NCI-H1417 (cell line): Measurements from ENCODE around the gene NEK7.
"Not testable (repeated sequence)": the region's sequence is repeated elsewhere in the genome, so short reads cannot be mapped to it uniquely, and the experiment has no call there.

ENCODE experiments used
- DNase-seq, 3 experiments: peaks; one replicate each; lab custom pipeline; 2025; lab: John Stamatoyannopoulos, UW

The NEK7 gene

DNA sequence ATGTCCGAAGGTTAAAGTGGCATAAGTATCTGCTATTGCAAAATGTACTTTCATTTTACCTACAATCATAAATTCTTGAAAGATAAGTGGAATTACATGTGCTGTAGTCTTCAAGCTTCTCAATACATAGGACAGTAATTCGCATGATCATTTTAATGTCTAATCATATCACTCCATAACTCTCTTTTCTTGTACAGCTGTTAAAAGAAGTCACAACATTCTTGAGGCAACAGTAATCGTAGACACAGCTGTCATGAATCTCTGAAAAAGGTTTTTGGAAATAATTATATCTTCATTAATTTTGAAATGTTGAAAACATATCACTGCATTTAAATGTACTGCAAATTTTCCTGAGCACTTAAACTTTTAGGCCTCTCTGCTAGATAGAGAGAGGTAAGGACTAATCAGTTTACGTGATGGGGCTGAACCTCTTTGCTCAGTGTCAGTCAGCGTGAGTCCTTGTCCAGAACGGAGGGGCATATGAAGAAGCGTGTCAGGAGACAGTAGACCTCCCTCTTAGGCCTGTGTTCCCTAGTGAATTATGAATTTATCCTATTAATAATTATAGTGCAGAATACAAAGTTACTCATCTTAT is 133.4 kb downstream of the NEK7 start:
- DNase-seq = no peak

DNA sequence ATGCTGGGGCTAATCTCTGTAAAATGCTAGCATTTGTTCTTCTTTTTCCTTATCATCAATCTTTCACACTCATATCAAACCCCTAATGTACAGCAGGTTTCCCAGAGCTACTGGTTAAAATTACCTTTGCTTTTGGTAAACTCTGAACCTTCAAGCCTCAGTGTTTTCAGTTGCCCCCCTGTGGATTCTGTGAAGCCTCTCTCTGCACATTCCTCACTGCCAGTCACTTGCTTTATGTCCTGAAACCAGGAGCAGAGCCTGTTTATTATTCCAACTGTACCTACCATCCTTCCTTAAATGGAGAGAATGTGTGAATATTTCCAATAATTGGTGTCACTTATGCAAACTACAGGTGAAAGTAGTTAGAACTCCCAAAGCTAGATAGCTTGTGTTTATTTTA is 134.2 kb downstream of the NEK7 start:
- DNase-seq = peak in 1 of 3 experiments; percentile 10

DNA sequence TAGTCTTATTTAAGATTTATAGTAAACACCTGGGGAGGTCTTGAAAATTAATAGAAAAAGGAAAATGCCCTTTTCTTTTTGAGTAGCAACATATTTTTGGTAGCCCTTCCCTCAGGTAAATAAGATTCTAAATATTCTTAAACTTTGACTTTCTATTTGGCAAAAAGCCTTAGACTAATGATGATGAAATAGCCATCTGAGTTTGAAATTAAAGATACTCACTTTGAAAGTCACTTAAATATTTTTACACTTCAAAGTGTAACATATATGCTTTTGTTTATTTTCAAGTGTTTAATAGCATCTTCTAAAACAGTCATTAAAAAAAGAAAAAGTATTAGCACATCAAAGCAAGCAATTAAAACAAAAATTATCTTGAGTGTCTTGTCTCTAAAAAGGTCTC is 135.1 kb downstream of the NEK7 start:
- DNase-seq = no peak

DNA sequence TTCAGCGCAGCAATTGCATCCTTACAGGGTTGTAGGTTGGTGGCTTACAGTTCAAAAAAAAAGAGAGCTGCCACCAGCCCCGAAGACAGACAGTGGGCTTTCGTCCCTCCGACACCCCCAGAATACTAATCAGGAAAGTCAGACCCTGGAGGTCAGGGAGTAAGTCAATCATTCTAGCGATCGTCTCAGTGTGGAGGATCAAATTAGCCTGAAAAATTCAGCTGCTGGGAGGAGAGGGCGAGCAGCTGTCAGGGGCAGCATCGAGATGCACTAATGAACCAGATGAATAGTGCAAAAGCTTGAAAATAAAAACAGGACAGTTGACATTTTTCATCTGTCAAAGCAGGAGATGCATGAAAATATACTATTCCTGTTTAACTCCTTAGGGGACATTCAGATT is 138.4 kb downstream of the NEK7 start:
- no peak for DNase-seq

DNA sequence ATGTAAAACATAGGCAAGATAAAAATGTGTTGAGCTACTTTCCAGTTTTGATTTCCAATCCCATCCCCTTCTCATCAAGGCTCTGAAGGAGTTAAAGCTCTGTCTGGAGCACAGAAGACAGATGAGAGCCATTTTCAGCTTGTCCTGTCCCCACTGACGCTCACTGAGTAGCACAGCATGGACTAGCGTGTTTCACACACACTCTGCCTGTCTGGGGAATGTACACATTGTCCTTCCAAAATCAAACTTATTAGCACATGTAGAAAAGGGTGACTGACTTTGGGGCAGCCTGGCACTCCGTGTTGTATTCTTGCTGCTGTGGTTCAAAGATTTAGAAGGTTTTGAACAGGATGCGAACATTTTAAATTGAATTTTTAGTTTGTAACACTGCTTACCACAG is 139.2 kb downstream of the NEK7 start:
- DNase-seq = no peak

DNA sequence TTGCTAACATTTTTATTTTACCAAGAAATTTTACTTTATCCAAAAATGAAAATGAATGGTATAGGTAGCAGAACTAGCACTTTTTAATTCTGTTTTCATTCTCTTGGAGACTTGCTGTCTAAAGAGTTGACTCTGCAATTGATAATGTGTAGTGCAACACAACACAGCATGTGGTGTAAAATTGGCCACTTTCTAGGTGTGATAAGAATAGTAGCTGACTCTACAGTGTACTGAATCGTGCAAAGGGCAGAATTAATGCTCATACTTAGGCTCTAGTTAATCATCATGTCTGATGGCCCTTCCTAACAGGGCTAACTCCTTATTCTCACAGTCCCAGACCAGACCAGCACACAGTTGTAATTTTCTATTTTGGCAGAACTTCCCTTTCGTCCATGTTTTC is 140.5 kb downstream of the NEK7 start:
- no peak for DNase-seq

DNA sequence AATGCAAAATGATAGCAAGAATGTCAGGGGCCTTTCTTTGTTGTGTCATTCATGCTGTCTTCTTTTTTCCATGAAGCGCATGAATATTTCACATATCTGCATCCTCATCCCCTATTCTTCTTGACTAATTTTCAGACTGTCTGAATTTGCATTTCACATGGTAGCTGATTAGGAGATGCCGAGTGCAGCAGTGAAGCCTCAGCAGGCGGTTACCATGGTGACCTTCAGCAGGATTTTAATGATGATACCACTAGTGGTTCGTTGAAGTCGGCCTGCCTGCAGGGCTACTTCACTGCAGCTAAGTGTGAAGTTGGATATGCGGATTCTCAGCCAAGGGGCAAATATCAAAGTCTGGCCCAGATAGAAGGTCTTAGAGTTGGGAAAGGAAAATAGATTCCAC is 141.8 kb downstream of the NEK7 start:
- DNase-seq = peak in 1 of 3 experiments; percentile 58

DNA sequence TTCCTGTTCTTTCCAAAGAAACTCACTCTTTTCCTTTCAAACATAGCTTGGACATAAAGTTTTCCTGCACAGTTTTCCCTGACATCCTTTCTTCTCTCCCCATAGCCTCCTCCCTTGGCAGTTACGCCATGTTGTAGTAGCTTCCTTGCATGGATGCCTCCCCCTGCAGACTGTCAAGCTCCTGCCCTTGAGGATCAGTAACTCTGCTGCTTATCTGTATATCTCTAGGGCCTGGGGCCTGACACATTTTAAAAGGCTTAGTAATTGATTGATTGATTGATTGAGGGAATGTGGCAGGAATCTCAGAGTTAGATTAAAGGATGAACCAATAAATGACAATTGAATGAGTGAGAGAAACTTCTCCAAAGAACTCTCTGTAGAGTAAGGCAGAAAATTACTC is 143.7 kb downstream of the NEK7 start:
- DNase-seq = no peak

DNA sequence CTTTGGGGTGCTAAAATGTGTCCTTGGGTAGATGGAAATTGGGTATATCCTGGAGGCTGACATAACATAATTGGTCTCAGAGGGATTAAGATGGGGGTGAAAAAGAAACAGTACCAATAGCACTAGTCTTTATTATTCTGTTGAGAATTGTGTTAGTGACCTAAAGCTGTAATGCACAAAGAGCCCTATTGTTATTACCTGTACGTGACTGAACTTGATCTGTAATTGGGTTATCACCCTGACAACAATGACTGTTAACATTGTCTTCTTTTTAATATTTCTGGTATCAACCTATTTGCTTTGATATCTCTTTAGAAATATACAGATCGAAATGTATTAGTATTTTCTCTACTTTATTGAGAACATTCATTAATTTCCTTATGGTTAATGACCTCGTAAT is 147.6 kb downstream of the NEK7 start:
- DNase-seq = peak in 1 of 3 experiments; percentile 32

DNA sequence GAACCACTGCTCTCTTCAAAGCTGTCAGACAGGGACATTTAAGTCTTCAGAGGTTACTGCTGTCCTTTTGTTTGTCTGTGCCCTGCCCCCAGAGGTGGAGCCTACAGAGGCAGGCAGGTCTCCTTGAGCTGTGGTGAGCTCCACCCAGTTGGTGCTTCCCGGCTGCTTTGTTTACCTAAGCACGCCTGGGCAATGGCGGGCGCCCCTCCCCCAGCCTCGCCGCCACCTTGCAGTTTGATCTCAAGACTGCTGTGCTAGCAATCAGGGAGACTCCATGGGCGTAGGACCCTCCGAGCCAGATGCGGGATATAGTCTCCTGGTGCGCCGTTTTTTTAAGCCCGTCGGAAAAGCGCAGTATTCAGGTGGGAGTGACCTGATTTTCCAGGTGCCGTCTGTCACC is 158.0 kb downstream of the NEK7 start:
- not testable (repeated sequence) for DNase-seq

DNA sequence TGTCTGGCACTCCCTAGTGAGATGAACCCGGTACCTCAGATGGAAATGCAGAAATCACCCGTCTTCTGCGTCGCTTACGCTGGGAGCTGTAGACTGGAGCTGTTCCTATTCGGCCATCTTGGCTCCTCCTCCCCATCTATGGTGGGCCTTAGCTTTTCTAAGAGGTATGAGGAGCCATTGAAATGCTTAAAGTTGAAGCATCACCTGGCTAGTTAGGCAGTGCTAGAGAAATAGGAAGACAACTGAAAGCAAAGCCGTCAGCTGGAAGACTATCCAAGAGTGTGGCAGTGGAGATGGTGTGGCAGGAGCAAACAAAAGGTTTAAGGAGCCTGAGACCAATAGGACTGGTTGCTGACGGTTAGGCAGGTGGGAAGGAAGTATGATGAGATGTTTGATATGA is 158.5 kb downstream of the NEK7 start:
- DNase-seq = not testable (repeated sequence)

DNA sequence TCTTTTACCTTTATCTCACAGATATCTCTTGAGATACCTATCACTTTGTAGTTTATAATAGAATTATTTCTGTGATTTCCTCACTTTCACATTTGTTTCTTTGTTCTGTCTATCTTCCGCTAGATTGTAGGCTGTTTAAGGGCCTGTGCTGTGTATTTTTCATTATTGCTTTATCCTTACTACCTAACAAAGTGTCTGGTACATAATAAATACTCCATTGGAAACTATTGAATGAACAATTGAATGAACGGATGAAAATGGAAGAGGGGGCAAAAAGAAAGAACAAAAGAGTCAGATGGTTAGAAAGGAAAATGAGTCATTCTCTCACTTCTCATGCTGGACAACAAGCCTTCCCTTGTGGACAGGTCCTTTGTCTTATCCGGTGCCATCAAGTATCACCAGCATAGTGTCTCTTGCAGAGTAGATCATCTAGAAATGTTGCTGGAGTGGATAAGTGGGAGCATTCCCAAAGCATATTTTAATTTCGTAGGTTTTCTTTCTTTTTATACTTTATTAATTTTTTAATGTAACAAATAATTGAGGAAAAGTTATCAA is 159.8 kb downstream of the NEK7 start:
- no peak for DNase-seq

DNA sequence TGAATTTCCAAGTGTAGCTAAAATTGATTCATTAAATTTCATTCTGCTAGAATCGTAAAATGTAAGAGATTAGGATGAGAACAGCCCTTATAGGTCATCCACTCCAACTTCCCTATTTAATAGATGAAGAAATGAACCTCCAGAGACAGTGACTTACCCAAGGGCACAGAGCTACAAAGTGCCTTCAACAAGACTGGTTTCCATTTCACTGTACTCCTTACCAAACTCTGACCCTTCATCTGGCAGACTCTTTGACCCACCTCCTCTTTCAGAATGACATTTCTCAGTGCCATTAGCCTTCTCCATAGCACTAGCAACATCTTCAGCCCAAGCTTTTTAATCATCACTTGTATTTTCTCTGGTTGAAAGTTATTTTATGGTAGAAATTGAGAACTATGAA is 161.3 kb downstream of the NEK7 start:
- no peak for DNase-seq

DNA sequence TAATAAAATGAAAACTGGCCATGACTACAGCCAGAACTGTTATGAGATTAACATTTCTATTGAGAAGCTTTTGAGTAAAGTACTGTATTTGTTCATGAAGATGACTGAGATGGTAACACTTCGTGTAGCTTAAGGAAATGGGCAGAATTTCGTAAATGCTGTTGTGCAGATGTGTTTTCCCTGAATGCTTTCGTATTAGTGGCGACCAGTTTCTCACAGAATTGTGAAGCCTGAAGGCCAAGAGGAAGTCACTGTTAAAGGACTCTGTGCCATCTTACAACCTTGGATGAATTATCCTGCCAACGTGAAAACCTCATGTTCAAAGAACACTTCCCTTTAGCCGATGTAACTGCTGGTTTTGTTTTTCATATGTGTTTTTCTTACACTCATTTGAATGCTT is 164.0 kb downstream of the NEK7 start:
- no peak for DNase-seq

DNA sequence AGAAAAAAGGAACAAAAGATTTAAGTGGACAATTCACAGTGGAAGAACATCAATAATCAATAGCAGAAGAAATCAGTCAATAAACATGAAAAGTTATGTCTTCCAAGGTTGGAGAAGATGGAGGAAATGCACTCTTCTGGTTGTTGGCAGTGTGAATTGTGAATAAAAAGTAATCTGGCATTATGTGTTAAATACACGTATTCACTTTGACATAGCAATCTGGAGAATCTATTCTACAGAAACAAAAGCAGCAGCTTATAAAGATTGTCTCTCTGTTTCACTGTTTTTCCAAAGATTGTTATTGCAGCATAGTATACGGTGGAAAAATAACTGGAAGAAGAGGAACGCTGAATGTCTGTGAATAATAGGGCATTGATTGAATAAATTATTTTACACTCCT is 169.4 kb downstream of the NEK7 start:
- DNase-seq = no peak

DNA sequence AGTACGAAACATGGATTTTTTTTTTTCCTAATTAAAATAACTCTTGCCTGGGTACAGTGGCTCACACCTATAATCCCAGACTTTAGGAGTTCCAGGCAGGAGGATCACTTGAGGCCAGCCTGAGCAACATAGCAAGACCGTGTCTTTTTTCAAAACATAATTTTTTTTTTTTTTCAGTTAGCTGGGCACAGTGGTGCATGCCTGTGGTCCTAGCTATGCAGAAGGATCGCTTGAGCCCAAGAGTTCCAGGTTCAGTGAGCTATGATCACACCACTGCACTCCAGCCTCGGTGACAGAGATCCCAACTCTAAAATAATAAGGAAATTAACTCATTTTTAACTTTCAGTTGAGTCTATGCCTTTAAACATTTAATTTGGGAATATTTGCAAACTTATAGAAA is 170.1 kb downstream of the NEK7 start:
- no peak for DNase-seq

DNA sequence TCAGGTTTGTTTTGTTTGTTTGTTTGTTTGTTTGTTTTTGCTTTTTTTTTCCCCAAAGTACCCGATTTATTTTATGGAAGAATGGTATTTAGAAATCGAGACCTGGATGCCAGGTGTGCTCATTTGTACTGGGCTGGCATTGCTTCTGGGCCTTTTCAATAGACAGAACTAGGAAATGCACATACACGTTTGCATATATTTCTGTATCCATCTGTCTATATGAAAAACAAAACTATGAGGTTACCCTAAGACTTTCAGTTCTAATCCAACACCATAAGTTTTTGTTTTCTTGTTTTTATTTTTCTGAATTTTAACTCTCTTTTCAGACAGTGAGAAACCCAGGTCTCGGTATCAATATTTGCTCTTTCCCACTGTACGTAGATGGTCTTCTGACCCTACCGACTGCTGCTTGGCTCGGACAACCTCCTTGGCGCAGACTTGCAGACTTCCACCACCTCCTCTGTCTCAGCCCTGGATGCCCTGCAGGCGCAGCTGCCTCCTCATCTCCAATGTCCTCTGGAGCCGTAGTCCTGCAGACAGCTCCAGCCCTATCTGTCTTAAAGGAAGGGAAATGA is 171.7 kb downstream of the NEK7 start:
- DNase-seq = no peak

DNA sequence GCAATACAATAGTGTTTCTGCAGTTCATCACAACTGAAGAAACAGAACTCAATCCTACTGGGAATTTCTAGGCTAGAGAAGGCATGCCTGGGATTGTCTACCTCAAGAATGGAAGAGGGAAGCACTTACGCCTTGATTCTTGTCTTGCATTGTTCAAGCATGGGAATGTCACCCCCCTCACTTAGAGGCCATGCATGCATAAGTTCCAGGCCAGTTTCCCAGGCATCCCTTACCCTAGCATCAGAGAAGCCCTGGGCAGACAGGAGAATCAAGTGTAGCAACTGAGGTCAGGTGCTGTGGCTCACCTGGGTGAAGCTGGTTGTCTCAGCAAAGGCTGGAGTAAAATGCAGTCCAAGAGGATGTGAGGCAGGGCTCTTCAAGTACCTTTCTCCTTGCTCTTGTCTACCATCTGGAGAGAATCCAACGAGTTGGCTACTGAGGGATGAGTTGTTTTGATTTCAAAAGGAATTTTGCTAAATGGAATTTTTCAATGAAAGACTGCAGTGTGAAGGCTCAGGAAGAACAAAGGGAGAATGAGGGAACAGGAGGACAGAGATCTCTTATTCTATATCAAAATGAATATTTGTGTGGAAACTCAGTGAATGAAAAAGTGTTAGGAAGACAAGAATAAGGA is 174.3 kb downstream of the NEK7 start:
- DNase-seq = no peak

DNA sequence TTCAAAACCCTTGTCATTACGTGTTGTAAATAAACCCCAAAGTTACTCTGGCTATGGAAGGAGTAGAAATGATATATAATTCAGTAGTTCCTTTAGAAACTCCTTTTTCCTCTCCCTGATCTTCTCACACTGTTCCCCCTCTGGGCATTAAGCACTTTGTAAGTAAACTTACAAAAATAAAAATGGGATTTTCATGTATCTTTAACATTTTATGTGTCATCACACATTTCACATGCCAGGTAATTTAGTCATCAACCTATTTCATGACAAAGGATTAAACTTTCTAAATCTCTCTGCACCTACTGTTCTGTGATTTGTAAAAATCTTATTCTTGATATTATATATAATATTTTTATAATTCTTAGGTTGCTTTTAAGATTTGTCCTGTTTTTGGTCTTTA is 176.9 kb downstream of the NEK7 start:
- no peak for DNase-seq

DNA sequence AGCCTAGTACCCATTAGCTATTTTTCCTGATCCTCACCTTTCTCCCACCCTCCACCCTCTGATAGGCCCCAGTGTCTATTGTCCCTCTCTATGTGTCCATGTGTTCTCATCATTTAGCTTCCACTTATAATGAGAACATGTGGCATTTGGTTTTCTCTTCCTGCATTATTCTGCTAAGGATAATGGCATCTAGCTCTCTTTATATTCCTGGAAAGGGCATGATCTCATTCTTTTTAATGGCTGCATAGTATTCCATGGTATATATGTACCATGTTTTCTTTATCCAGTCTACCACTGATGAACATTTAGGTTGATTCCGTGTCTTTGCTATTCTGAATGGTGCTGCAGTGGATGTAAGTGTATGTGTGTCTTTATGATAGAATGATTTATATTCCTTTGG is 178.9 kb downstream of the NEK7 start:
- DNase-seq = no peak

DNA sequence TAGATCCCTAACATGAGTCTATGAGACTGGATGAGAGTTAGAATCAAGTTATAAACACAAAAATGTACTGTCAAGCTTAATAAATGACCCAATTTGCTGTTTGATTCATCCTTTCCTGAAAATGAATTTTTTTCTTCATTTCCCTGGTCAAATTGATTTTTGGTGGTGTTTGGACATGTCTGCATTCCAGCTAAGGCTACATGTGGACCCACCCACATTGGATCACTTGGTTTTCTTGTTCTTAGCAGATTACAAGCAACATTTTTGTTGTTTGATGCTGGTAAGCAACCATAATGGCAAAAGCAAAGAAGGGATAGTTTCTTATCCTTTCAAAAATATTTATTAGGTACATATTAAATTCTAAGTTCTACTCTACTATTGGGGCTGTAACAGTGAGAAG is 181.1 kb downstream of the NEK7 start:
- no peak for DNase-seq

DNA sequence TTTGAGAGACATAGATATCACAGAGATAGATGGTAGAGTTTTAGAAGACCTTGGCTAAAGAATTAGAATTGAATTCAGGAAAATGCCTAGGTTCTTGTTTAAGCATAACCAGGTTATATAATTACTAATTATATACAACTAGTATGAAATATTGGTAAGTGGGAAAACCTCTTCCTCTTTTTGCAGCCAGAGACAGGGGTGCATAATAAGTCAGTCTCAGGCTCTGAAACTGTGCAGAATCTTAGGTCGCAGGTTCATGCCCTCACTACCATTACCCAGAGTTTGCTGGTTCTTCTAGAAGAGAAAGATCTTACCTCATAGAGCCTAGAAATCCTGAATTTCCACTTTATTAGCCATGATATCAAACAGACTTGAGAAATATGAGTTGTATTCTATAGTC is 183.3 kb downstream of the NEK7 start:
- DNase-seq = no peak

DNA sequence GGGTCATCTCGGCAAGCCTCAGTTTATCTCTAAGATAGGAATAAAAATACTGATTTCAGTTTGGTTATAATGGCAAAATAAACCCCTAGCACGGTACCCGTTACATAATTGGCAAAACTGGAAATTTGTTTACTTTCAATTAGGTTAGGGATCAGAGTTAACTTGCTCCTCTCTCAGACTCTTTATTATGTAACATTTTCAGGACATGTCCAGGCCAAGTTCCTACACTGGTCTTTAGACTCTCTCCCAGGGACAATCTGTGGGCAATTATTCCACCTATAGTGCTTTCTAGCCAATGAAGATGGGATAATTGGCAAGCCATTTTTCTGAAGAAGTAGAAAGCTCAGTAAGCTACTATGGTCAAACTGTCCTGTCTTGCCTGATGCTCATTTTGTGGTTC is 189.4 kb downstream of the NEK7 start:
- DNase-seq = no peak

DNA sequence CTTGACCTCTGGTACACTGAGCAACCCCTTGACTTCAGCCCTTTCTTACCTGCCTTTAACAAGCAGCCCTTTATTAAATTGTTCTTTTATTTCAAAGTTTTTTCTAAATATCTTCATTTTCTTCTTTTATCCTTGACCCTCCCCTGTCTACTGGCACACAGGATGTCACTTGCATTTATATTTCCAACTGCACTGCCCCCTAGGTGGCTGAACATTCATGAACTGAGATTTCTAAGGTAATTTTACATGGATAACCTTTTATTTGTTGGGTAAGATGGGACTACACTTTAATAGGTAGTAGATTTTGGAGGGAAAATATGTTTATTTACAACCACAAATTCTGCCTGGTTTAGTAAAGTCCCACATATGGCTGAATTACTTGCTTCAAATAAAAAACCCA is 193.7 kb downstream of the NEK7 start:
- no peak for DNase-seq
